ENCODE results near the gene PLXNC1.

The PLXNC1 gene

GRCh38 chr12:94353130-94353529, 204.8 kb downstream of the PLXNC1 start:
- no peak overlapping the region for H3K4me2 ChIP-seq
- H3K79me2 ChIP-seq (ENCODE audit: insufficient read depth, low read depth): no peaks in the 10 kb centered on the region
- no peak overlapping the region for H3K27ac ChIP-seq
- no peak for TF ChIP-seq CTCF (conservative IDR thresholded peaks at IDR 0.05; ENCODE audit: low read depth, low read length)
- no peaks in the 10 kb centered on the region for H4K20me1 ChIP-seq (ENCODE audit: insufficient read depth)
- H3K4me3 ChIP-seq (IDR thresholded peaks at IDR 0.05; ENCODE audit: insufficient read depth, low read depth, low read length): no peak overlapping the region
- H3K27me3 ChIP-seq (ENCODE audit: insufficient read depth, low read depth): no peaks in the 10 kb centered on the region
- no peak overlapping the region for H3K9ac ChIP-seq
- no peaks in the 10 kb centered on the region for H3K4me1 ChIP-seq (ENCODE audit: low read depth, poor library complexity, severe bottlenecking)
- H2AFZ ChIP-seq (ENCODE audit: low read depth): no peak overlapping the region
- H3K36me3 ChIP-seq (ENCODE audit: insufficient read depth): no peaks in the 10 kb centered on the region
